ENCODE results near the gene ADARB1.

ADARB1 gene

GRCh38 chr21:45203983-45204382, 129.6 kb downstream of the ADARB1 start:
- no peak for DNase-seq (ENCODE audit: insufficient read length, low spot score)
- no peak for FAIRE-seq
- TF ChIP-seq CTCF (IDR thresholded peaks at IDR 0.05; ENCODE audit: insufficient read depth, missing control alignments), result no peak

GRCh38 chr21:45204395-45204794, 130.0 kb downstream of the ADARB1 start:
- DNase-seq (ENCODE audit: insufficient read length, low spot score), result no peak
- no peak for TF ChIP-seq CTCF (IDR thresholded peaks at IDR 0.05; ENCODE audit: insufficient read depth, missing control alignments)
- no peak for FAIRE-seq

GRCh38 chr21:45207839-45208626, 133.7 kb downstream of the ADARB1 start:
- FAIRE-seq (no peak), DNase-seq (ENCODE audit: insufficient read length, low spot score) (no peak)
- TF ChIP-seq CTCF (IDR thresholded peaks at IDR 0.05; ENCODE audit: insufficient read depth, missing control alignments), result no peak

GRCh38 chr21:45208627-45208951, 134.2 kb downstream of the ADARB1 start:
- no peak for TF ChIP-seq CTCF (IDR thresholded peaks at IDR 0.05; ENCODE audit: insufficient read depth, missing control alignments)
- FAIRE-seq, result no peak
- no peak for DNase-seq (ENCODE audit: insufficient read length, low spot score)

GRCh38 chr21:45209046-45209445, 134.7 kb downstream of the ADARB1 start:
- no peak for TF ChIP-seq CTCF (IDR thresholded peaks at IDR 0.05; ENCODE audit: insufficient read depth, missing control alignments)
- DNase-seq (ENCODE audit: insufficient read length, low spot score), result no peak
- FAIRE-seq, result no peak

GRCh38 chr21:45209685-45210284, 135.4 kb downstream of the ADARB1 start:
- DNase-seq (ENCODE audit: insufficient read length, low spot score), result no peak
- TF ChIP-seq CTCF (IDR thresholded peaks at IDR 0.05; ENCODE audit: insufficient read depth, missing control alignments), result no peak
- no peak for FAIRE-seq

- no peak for TF ChIP-seq CTCF (IDR thresholded peaks at IDR 0.05; ENCODE audit: insufficient read depth, missing control alignments)
- no peak for DNase-seq (ENCODE audit: insufficient read length, low spot score)
- no peak for FAIRE-seq
These were observed 136.1 kb downstream of the ADARB1 start for GRCh38 chr21:45210461-45210983.
